HepG2 (cell line): ENCODE results near the gene PALM. TPM values are rescaled to one million over a fixed set of nuclear protein-coding genes. Genes with fewer than 3 reads are reported as not detected.
A peak's percentile ranks its signal among the peaks of the same experiment; 100 is the strongest.

Experiments
- ATAC-seq: fragments of 200-7000 bp; cut with Tn5 transposase; 3 replicates; pipeline ENCODE4 v1.9.1; 2020; ENCODE audit warnings: mild to moderate bottlenecking, moderate library complexity
- BruUV-seq: library from RNA; stranded (reverse); fragments of 400-500 nt; replicated peaks from 2 replicates; lab custom pipeline; 2021; lab: Mats Ljungman, UMichigan
- CTCF ChIA-PET: fragments of 300-600 bp; formaldehyde crosslinking; extraction: SDS; loops from one replicate; lab custom pipeline; 2021; ENCODE audit warnings: low total read pairs, inconsistent platforms, low intra/inter-chr PET ratio; lab: Yijun Ruan, JAX
- POLR2A ChIA-PET: fragments of 350-600 bp; sonication (Branson Sonifier 250); formaldehyde crosslinking; loops from one replicate; lab custom pipeline; 2020; ENCODE audit warnings: antibody characterized with exemption, inconsistent platforms; lab: Yijun Ruan, JAX
- DNase-seq: peaks from one replicate; pipeline ENCODE4 v3.0.0-alpha.2; 2015; ENCODE audit warnings: low spot score
- FAIRE-seq: peaks from 3 replicates; lab custom pipeline; 2011; peaks lifted over from hg19 to GRCh38; lab: Jason Lieb, UNC
- H2AFZ ChIP-seq: one replicate; pipeline ENCODE4 v1.6.1; 2011; ENCODE audit warnings: low read length, inconsistent platforms
- H3K27ac ChIP-seq: fragments of 300-600 bp; 3 replicates; pipeline ENCODE4 v1.8.0; 2011; ENCODE audit warnings: mixed run types, mild to moderate bottlenecking, mixed read lengths, low read length, inconsistent platforms; ENCODE audit not compliant: insufficient read depth; ENCODE audit errors: extremely low read length
- H3K27me3 ChIP-seq, 2 experiments: fragments of 200-600 bp in 1 of 2; 2 replicates in 1 of 2; 3 replicates in 1 of 2; pipeline versions ENCODE4 v1.6.0 to v1.8.0; 2011; ENCODE audit warnings: low read length in 2 of 2, mild to moderate bottlenecking in 2 of 2, moderate library complexity in 2 of 2, inconsistent platforms in 1 of 2; ENCODE audit not compliant: insufficient read depth in 2 of 2, control insufficient read depth in 1 of 2
- H3K36me3 ChIP-seq, 2 experiments: fragments of 200-600 bp in 1 of 2; replicated peaks in 1 of 2; 2 replicates in 1 of 2; 3 replicates in 1 of 2; pipeline versions ENCODE4 v1.5.1 to v1.8.0; 2011; ENCODE audit warnings: low read length in 2 of 2, inconsistent platforms in 1 of 2; ENCODE audit not compliant: insufficient read depth in 2 of 2, control insufficient read depth in 1 of 2
- H3K4me1 ChIP-seq: 2 replicates; pipeline ENCODE4 v1.5.1; 2012; ENCODE audit warnings: low read length, inconsistent platforms; ENCODE audit not compliant: insufficient read depth
- H3K4me2 ChIP-seq: 2 replicates; pipeline ENCODE4 v1.6.0; 2011; ENCODE audit warnings: low read depth, low read length, inconsistent platforms
- H3K4me3 ChIP-seq, 3 experiments: fragments of 200-600 bp in 1 of 3; sonication (generic), shearing (Covaris generic) in 1 of 3; replicated peaks in 1 of 3; 2 replicates each; pipeline ENCODE4 v1.5.1; 2011 to 2016; ENCODE audit warnings: low read length in 3 of 3, inconsistent platforms in 2 of 3, low read depth in 2 of 3, mild to moderate bottlenecking in 2 of 3, control low read depth in 1 of 3, mixed read lengths in 1 of 3; ENCODE audit not compliant: insufficient read depth in 1 of 3
- H3K79me2 ChIP-seq: one replicate; pipeline ENCODE4 v1.6.1; 2011; ENCODE audit warnings: low read length, inconsistent platforms; ENCODE audit not compliant: insufficient read depth
- H3K9ac ChIP-seq: 2 replicates; pipeline ENCODE4 v1.6.0; 2011; ENCODE audit warnings: mild to moderate bottlenecking, low read depth, low read length, inconsistent platforms; ENCODE audit not compliant: insufficient read depth
- H3K9me3 ChIP-seq: 2 replicates; pipeline ENCODE4 v1.5.1; 2012; ENCODE audit warnings: mild to moderate bottlenecking, low read length
- H4K20me1 ChIP-seq: 2 replicates; pipeline ENCODE4 v1.6.0; 2011; ENCODE audit warnings: inconsistent platforms, mild to moderate bottlenecking, low read length, moderate library complexity; ENCODE audit not compliant: insufficient read depth
- BATF2 ChIP-seq: sonication (generic); formaldehyde crosslinking; IDR thresholded peaks from 2 replicates; pipeline ENCODE4 v1.8.0; 2022; ENCODE audit warnings: mild to moderate bottlenecking, missing genetic modification reagents, moderate library complexity
- FOXC1 ChIP-seq: sonication (generic); formaldehyde crosslinking; IDR thresholded peaks from 2 replicates; pipeline ENCODE4 v1.8.0; 2022; ENCODE audit warnings: mild to moderate bottlenecking, missing genetic modification reagents, borderline replicate concordance
- GMEB2 ChIP-seq: IDR thresholded peaks from 2 replicates; pipeline ENCODE4 v1.6.1; 2016; ENCODE audit warnings: missing biosample characterization, missing genetic modification reagents, low read depth
- MXD3 ChIP-seq: IDR thresholded peaks from 2 replicates; pipeline ENCODE4 v1.6.1; 2016; ENCODE audit warnings: mild to moderate bottlenecking, missing biosample characterization, missing genetic modification reagents
- NFIC ChIP-seq: IDR thresholded peaks from 2 replicates; pipeline ENCODE4 v1.6.1; 2012; ENCODE audit warnings: mild to moderate bottlenecking, low read length, inconsistent platforms
- NFKBIZ ChIP-seq: IDR thresholded peaks from 2 replicates; pipeline ENCODE4 v1.6.1; 2018; ENCODE audit warnings: missing genetic modification reagents, missing compliant biosample characterization
- PHB2 ChIP-seq: fragments of 450-650 bp; IDR thresholded peaks from 2 replicates; pipeline ENCODE4 v1.6.1; 2018; ENCODE audit not compliant: partially characterized antibody
- PHF20 ChIP-seq: sonication (generic); formaldehyde crosslinking; IDR thresholded peaks from 2 replicates; pipeline ENCODE4 v1.5.0; 2020; ENCODE audit warnings: mild to moderate bottlenecking, missing genetic modification reagents
- RXRA ChIP-seq: sonication (generic); formaldehyde crosslinking; IDR thresholded peaks from 2 replicates; pipeline ENCODE4 v1.5.1; 2020; ENCODE audit warnings: missing genetic modification reagents
- ZFP36L1 ChIP-seq: sonication (generic); formaldehyde crosslinking; IDR thresholded peaks from 2 replicates; pipeline ENCODE4 v1.8.0; 2022; ENCODE audit warnings: mild to moderate bottlenecking, missing genetic modification reagents, moderate library complexity
- ZNF138 ChIP-seq: sonication (generic); formaldehyde crosslinking; IDR thresholded peaks from 2 replicates; pipeline ENCODE4 v1.5.0; 2020; ENCODE audit warnings: mild to moderate bottlenecking, low read depth, missing genetic modification reagents
- ZNF235 ChIP-seq: sonication (generic); formaldehyde crosslinking; IDR thresholded peaks from 2 replicates; pipeline ENCODE4 v1.8.1; 2023; ENCODE audit warnings: mild to moderate bottlenecking, missing genetic modification reagents, borderline replicate concordance
- ZNF816 ChIP-seq: sonication (generic); formaldehyde crosslinking; IDR thresholded peaks from 2 replicates; pipeline ENCODE4 v1.8.0; 2022; ENCODE audit warnings: missing genetic modification reagents, mild to moderate bottlenecking, borderline replicate concordance
- WGBS: methylation state at CpG from one replicate; pipeline ENCODE4 v1.1.6; 2017; ENCODE audit warnings: low lambda C conversion rate; 5-methylcytosine and 5-hydroxymethylcytosine counted together
- in situ Hi-C: cut with HindIII; loops from 2 replicates; pipeline ENCODE4 v1.10.0; 2017; ENCODE audit warnings: low pct_unique_long_range_greater_than_20kb; ENCODE audit not compliant: extremely low pct_ligation_motif_present
- intact Hi-C: fragments of 100-400 bp; cut with micrococcal nuclease; formaldehyde crosslinking; loops from one replicate; pipeline ENCODE4 v1.10.0; 2022; ENCODE audit not compliant: unreplicated experiment
- polyA plus RNA-seq, 8 experiments: library from polyadenylated mRNA; depleted of rRNA in 3 of 8; stranded (reverse) in 7 of 8; unstranded in 1 of 8; fragments of >200 nt; fragmentation: Illumina TruSeq in 4 of 8; extraction: Trizol in 4 of 8; gene quantifications; 2 replicates each; pipeline versions ENCODE4 v1.2.1 to v1.2.3, GENCODE V29; 2011 to 2016; ENCODE audit warnings: low read depth in 4 of 8, missing spikeins in 1 of 8, mixed read lengths in 1 of 8; ENCODE audit not compliant: insufficient read depth in 1 of 8
- total RNA-seq, 5 experiments: library from RNA; depleted of rRNA; stranded (reverse); fragments of >200 nt; fragmentation: Illumina TruSeq; extraction: Trizol; gene quantifications; 2 replicates each; pipeline ENCODE4 v1.2.3, GENCODE V29; 2016; ENCODE audit warnings: low read depth in 1 of 5
- TF ChIP-seq, protein P1 (sequence below): sonication (generic); formaldehyde crosslinking; conservative IDR thresholded peaks from 2 replicates; pipeline ENCODE4 v1.8.0; 2022; ENCODE audit warnings: low read depth, missing genetic modification reagents
- TF ChIP-seq, protein P2 (sequence below): sonication (generic); formaldehyde crosslinking; IDR thresholded peaks from 2 replicates; pipeline ENCODE4 v1.9.0; 2021; ENCODE audit warnings: missing genetic modification reagents, borderline replicate concordance
- TF ChIP-seq, protein P3 (sequence below): sonication (generic); formaldehyde crosslinking; IDR thresholded peaks from 2 replicates; pipeline ENCODE4 v1.5.0; 2020; ENCODE audit warnings: mild to moderate bottlenecking, missing genetic modification reagents

Gene PALM
- total and polyA plus RNA-seq, 2 of the 13 experiments (the other 11 are each of a cell fraction or from before 2014, with no cell fraction given) = 4.0 to 9.7 TPM

GRCh38 chr19:661427-662196 is 47.1 kb upstream of the PALM start:
- Histone ChIP-seq H4K20me1 (peaks cover 49% of the 10 kb centered on the region), H3K4me3 (peak overlapping the region; percentile 76 to 99 (median 96)), H3K27ac (peak overlapping the region; percentile 96), H2AFZ (no peak overlapping the region), H3K4me2 (peak overlapping the region; percentile 83), H3K36me3 (peaks cover 4 to 20% of the 10 kb centered on the region in 2 experiments; a peak in 4 of 5 replicates), H3K9me3 (no peaks in the 10 kb centered on the region), H3K27me3 (no peaks in the 10 kb centered on the region; a peak in 1 of 5 replicates), H3K4me1 (peaks cover 57% of the 10 kb centered on the region), H3K9ac (peak overlapping the region; percentile 91), H3K79me2 (peaks cover 63% of the 10 kb centered on the region)
- intact Hi-C loops (loop anchor here (10.0 kb wide), 2 partner anchors 77 to 263 kb away; partner anchors contain the start of genes ARID3A and HCN2), in situ Hi-C loops (no loop called here)
- ChIA-PET CTCF (no interaction called here), POLR2A (interaction anchor here (0.8 to 2.8 kb wide), 12 partner anchors 9 to 129 kb away, joined by 3 to 21 read pairs (median 4); partner anchors contain the start of genes FSTL3 and POLRMT)
- DNase-seq = no peak
- 1% methylated on average over 29 of the region's 31 CpGs for WGBS
- ATAC-seq = peak; percentile 21
- BruUV-seq = TSS peak; percentile 90
- FAIRE-seq = no peak
- TF ChIP-seq ZNF138 = no peak
- TF ChIP-seq PHB2 = no peak
- TF ChIP-seq, protein P1, sequence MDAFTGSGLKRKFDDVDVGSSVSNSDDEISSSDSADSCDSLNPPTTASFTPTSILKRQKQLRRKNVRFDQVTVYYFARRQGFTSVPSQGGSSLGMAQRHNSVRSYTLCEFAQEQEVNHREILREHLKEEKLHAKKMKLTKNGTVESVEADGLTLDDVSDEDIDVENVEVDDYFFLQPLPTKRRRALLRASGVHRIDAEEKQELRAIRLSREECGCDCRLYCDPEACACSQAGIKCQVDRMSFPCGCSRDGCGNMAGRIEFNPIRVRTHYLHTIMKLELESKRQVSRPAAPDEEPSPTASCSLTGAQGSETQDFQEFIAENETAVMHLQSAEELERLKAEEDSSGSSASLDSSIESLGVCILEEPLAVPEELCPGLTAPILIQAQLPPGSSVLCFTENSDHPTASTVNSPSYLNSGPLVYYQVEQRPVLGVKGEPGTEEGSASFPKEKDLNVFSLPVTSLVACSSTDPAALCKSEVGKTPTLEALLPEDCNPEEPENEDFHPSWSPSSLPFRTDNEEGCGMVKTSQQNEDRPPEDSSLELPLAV (CRISPR knock-in tag) = no peak
- no peak for TF ChIP-seq PHF20
- no peak for TF ChIP-seq RXRA (CRISPR knock-in tag)
- TF ChIP-seq MXD3 (CRISPR knock-in tag) = no peak
- TF ChIP-seq ZNF816 (CRISPR knock-in tag) = no peak; the same call in 1 of the 2 replicates
- TF ChIP-seq ZFP36L1 (CRISPR knock-in tag) = no peak
- no peak; the same call in 1 of the 2 replicates for TF ChIP-seq FOXC1 (CRISPR knock-in tag)
- no peak for TF ChIP-seq GMEB2 (CRISPR knock-in tag)
- TF ChIP-seq, protein P2, sequence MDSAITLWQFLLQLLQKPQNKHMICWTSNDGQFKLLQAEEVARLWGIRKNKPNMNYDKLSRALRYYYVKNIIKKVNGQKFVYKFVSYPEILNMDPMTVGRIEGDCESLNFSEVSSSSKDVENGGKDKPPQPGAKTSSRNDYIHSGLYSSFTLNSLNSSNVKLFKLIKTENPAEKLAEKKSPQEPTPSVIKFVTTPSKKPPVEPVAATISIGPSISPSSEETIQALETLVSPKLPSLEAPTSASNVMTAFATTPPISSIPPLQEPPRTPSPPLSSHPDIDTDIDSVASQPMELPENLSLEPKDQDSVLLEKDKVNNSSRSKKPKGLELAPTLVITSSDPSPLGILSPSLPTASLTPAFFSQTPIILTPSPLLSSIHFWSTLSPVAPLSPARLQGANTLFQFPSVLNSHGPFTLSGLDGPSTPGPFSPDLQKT (CRISPR knock-in tag) = no peak
- TF ChIP-seq NFIC = no peak
- TF ChIP-seq, protein P3, sequence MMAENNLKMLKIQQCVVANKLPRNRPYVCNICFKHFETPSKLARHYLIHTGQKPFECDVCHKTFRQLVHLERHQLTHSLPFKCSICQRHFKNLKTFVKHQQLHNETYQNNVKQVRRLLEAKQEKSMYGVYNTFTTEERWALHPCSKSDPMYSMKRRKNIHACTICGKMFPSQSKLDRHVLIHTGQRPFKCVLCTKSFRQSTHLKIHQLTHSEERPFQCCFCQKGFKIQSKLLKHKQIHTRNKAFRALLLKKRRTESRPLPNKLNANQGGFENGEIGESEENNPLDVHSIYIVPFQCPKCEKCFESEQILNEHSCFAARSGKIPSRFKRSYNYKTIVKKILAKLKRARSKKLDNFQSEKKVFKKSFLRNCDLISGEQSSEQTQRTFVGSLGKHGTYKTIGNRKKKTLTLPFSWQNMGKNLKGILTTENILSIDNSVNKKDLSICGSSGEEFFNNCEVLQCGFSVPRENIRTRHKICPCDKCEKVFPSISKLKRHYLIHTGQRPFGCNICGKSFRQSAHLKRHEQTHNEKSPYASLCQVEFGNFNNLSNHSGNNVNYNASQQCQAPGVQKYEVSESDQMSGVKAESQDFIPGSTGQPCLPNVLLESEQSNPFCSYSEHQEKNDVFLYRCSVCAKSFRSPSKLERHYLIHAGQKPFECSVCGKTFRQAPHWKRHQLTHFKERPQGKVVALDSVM = no peak
- no peak for TF ChIP-seq ZNF235 (CRISPR knock-in tag)
- TF ChIP-seq NFKBIZ (CRISPR knock-in tag) = no peak
- no peak for TF ChIP-seq BATF2 (CRISPR knock-in tag)
